HG03565 (cell line): Measurements from ENCODE around the gene SYT3.

Source experiments
- ATAC-seq: cut with Tn5 transposase; IDR thresholded peaks from one replicate; pipeline ENCODE4 v1.9.1; 2021; ENCODE audit warnings: mild to moderate bottlenecking, moderate library complexity; ENCODE audit not compliant: unreplicated experiment

SYT3 gene

DNA sequence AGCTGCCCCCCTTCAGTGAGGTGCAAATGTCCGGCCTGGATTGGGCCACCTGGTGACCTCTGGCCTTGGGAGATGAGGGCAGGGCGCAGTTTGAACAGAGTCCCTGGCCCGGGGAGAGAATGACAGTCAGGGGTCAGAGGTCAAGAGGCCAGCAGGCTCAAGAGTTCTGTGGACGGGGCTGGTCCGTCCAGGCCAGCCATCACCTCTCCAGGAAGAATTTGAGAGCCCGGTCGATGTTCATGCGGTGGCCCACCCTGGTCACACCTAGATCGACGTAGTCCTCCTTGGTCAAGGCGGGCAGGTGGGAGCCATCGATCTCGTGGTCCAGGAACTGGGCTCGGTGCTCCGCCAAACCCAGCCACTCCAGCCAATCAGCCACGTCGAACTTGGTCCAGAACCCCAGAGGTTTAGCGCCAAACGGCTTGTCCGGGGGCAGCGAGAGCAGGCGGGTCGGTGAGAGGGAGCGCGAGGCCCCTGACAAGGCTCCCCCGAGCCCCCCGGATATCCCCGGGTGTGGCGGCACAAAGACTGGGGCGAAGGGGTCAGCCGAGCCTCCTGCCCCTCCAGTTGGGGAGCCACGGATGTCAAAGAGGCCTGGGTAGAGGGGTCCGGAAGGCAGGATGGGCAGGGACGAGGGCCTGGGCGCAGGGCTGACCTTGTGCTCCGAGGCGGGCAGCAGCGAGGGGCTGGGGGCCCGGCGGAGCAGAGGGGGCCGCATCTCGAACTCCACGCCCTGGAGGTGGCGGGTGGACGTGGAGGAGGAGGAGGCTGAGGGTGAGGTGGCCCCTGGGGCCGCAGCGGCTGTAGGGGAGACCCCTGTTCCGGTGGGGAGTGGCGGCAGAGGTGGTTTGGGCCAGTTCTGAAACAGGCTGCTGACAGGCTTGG lies 22.3 kb upstream of the SYT3 start:
- ATAC-seq: no peak

DNA sequence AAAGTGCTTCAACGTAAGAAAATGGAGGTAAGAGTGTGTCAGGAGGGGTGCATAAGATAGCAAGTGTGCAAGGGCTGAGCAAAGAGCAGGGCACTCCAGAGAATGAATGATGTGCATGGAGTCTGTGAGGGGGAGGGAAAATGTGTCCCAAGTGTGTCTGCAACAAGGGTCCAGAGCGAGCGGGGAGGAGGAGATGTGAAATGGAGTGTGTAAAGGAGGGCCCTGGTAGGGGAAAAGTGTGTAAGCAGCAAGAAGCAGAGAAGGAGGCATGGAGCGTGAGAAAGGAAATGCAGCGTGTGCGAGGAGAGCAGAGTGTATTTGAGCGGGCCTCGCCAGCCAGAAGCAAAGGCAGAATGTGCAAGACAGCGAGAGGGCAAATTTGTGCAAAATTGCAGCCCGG lies 21.3 kb upstream of the SYT3 start:
- ATAC-seq: no peak

DNA sequence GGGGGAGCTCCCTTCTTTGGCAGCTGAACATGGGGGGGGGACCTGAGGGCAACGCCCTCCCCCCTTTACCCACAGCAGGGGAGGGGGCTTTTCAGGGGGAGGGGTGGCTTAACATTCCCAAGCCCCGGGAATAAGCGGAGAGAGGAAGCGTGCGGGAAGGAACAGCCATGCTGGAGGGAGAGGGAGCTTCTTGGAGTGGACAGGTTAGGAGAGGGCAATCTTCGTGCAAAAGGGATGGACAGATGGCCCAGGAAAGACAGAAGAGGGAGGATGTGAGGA lies 20.3 kb upstream of the SYT3 start:
- no peak for ATAC-seq

DNA sequence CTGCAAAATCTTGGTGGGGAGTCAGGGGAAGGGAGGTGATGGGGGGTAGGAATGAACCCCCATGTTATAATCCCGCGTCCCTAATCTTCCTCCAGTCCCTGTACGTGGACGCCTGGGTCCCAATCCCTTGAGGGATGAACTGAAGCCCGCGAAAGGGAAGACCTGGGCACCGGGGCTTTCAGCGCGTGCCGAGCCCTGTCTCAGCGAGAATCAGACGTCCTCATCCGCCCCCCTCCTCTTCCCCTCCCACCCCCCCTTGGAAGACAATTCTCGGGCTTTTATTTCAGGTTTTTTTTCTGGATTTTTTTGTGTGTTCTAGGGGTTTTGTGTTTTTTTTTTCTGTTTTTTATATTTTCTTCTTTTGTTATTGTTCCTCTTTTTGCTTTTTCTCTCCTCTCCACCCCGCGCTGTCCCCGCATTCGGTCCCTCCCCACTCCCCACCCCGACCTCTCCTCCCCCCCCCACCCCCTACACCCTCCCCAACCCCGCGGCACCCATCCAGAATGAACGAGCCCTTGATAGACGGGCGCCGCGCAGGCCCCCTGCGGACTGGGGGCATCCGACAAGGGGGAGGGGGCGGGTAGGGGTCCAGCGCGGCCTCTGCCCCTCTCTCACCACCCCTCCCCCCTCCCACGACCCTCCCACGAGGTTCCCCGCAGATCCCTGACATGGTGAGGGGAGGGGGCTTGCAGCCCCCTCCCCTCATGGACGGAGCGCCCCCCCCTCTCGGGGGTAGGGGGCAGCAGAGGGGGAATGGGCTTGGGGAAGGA lies 19.8 kb upstream of the SYT3 start:
- no peak for ATAC-seq

DNA sequence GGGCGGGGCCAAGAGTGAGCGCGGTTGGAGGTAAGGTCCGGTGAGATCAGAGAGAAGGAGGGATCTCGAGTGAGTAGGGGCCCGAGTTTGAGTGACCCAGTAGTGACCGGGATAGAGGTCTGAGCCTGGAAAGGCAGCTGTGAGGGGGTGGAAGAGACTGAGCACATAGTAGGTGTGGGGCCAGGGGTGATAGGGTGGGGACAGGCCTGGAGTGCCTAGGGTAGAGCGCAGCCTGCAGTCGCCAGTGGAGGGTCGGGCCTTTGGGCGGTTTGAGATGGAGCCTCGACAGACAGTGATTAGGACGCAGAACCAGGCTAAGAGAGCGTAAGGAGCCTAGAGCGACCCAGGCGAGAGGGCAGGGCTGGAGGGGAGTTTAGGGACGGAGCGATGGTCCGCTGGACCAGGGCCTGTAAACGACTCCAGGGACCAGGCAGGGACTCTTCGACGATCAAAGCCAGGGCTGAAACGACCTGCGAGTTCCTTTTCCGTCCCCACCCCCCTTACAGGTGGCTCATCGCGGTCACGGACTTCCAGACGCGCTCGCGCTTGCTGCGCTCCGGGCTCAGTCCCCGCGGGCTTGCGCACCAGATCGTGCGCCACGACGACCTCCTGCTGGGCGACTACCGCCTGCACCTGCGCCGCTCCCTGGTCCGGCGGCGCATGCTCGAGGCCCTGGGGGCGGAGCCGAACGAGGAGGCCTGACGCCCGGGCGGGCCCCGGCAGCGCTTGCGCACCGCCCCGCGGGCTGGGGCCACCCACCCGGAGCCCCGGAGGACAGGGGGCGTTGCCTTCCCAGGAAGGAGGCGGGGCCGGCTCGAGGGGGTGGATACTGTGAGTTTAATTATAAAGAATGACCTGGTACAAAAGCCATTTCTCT lies 19.0 kb upstream of the SYT3 start:
- ATAC-seq: no peak

DNA sequence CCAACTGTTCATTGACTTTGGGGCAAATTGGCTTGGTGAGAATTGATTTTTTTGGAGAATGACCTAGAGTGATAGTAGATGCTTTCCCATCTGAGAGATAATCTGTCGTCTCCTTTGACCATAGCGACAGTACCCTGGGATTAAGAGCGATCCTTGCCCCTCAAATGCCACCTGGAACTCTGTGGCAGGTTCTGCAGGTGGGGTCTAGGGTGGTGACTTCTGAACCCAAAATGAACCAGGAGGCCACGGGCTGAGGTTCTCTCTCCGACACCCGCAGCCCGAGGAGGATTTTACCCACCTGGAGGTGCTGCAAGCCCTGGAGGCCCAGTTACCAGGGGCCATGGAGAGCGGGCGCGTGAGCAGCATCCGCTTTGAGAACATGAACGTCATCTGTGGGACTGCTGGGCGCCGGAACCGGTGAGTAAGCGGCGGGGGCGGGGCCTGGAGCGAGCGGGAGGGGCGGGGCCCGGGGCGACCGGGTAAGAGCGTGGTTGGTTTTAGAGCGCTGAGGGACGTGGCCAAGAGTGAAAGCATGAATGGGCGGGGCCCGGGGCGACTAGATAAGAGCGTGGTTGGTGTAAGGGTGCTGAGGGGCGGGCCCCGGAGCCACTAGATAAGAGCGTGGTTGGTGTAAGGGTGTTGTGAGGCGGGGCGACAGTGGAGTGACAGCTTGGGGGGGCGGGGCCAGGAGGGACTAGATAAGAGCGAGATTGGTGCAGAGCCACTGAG lies 18.2 kb upstream of the SYT3 start:
- ATAC-seq: peak; percentile 51

DNA sequence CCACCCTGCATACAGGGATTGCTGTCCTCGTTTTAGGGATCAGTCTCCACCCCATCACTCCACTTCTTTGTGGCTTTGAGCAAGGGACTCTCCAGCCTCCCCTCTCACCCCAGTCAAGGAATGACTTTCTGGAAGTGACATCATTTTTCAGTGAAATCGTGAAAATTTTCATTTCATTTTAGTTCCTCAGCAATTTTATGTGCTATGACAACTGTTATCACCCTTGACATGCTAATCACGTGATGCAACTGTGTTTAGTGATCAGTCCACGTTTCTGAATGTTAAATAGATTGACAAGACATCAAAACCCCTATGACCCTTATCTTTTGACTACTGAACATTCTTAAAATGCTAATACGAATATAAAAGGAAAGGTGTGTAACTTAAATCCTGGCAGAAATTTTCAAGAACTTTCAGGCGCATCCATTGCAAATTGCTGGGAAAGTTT lies 17.6 kb upstream of the SYT3 start:
- ATAC-seq: no peak

DNA sequence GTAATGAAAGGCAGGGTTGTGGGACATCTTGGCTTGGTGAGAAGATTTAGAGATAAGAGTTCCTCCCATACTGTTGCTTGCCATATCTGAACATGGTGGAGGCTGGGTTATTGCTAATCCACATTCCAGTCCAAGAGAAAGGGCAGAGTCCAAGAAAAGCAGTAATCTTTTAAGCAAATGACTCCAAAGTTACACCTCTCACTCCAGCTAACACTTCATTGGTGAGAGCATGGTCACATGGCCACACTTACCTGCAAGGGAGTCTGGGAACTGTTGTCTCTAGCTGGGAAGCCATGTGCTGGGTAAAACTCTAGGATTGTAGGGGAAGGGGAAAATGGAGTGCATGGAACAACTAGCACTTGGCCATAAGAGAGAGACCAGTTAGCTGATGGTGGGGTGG lies 15.2 kb upstream of the SYT3 start:
- ATAC-seq: no peak

DNA sequence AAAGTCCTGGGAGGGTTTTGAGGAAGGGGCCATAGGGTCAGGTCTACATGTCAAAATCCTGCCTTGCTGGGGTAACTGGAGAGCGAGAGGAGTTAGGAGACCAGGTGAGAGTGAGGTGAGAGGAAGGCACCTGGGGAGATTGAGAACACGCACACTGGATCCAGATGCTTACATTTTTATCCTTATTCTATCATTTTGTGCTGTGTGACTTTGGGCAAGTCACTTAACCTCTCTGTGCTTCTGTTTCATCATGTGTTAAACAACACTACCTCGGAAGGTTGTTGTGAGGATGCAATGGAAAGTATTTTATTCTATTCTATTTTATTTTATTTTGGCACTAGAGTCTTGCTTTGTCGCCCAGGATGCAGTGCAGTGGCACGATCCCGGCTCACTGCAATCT lies 13.0 kb upstream of the SYT3 start:
- no peak for ATAC-seq

DNA sequence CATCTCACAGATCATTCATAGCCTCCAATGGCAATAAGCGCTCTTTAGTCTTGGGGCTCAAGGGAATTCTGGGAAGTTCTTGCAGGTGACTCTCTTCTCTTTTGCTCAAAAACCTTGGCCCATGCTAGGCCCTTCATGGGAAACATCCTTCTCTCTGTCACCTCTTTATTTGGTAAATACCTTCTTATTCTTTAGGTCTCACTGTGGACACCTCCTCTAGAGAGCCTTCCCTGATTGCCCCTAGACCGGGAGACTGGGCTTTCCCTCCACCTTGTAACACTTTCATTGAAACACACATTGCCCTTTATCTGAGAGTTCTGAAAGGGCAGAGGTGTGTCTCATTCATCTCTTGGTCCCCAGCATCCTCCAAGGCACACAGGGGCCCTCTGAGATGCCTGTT lies 11.5 kb upstream of the SYT3 start:
- no peak for ATAC-seq

DNA sequence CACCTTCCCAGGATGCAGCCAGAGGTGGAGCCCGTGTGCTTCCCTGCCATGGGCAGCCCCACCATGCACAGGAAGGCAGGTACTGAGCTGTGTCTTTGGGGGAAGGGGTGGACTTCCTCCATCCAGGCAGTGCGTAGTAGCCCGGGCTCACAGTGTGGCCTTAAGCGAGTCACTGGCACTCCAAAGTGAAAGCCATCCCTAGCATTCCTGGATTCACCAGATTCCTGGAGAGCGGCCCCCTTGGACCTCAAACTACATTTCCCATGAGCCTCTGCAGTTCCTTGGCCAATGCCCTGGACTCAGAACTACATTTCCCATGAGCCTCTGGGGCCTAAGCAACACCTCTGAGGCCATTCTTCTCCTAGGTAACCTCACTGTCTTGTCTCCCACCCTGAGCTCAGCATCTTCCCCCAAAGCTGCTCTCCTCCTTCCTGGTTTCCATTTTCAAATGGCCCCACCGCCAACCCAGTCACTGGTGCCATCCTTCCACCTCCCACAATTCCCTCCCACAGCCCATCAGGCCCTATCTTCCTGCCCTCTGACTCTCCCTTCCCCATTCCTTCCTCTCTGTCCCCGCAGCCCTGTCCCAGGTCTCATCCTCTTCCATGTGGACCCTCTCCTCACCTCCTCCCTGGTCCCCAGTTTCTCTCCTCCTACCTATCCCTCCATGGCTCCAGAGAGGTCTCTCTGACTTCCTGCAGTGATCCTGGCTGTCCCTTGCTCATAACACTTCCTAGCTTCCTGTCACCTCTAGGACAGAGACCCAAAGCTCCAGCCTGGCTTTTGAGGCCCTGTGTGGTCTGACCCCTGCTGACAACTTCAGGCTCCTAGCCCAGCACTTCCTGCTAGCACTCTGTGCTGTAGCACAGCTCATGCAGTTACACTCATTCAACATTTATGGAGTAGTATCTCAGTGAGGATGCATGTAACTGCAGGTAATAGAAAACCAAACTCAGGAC lies 10.0 kb upstream of the SYT3 start, which contains the start of gene C19orf81:
Gene C19orf81, plus strand, starts transcription at position 13 of the 959 bp plus-strand sequence. Its CDS starts 0 bp downstream, at position 13.
- no peak for ATAC-seq

DNA sequence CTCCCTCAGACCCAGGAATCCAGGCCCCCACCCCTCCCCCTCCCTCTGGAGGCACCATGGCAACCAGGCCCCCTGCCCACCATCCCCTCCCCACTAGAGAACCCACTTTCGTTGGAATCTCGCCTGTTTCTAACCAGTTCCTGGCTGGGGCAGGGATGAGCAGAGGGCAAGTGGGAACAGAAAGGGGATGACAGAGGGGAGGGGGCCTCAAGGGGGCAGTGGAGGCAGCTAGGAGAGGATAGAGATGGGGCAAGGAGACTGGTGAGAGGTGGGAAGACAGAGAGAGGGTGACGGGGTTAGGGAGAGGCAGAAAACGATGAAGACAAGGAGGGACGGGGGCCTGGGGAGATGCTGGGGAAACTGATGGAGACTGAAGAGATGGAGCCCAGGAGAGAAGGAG lies 9.0 kb upstream of the SYT3 start:
- ATAC-seq: no peak

DNA sequence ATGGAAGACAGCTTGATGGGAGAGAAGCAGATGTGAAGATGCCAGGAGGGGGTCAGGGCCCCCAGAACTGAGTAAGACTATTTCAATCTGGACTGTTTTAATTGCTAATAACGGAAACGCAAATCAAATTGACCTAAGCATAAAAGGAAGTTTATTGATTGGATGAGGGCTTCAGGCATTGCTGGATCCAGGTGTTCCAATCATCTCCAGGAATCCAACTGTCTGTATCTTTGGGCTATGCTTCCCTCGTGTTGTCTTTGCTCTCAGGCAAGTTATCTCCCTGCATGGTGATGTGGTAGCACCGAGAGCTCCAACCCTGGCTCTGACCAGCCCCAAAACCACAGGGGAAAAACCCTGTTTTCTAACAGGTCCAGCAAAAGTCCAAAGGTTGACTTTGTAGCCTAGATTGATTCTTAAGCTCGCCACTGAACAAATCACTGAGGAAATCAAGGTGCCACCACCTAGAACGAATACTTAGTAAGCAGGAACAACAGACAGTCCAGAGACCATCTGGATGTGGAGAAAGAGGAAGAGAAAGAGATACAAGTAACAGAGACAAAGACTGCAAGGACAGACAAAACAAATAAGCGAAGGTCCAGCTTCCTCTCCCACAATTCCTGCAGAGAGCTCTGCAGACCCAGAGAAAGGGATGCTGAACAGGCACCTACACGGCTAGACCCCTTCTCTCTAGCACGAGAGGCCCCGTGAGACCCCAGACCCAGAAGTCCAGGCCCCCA lies 8.4 kb upstream of the SYT3 start:
- no peak for ATAC-seq

DNA sequence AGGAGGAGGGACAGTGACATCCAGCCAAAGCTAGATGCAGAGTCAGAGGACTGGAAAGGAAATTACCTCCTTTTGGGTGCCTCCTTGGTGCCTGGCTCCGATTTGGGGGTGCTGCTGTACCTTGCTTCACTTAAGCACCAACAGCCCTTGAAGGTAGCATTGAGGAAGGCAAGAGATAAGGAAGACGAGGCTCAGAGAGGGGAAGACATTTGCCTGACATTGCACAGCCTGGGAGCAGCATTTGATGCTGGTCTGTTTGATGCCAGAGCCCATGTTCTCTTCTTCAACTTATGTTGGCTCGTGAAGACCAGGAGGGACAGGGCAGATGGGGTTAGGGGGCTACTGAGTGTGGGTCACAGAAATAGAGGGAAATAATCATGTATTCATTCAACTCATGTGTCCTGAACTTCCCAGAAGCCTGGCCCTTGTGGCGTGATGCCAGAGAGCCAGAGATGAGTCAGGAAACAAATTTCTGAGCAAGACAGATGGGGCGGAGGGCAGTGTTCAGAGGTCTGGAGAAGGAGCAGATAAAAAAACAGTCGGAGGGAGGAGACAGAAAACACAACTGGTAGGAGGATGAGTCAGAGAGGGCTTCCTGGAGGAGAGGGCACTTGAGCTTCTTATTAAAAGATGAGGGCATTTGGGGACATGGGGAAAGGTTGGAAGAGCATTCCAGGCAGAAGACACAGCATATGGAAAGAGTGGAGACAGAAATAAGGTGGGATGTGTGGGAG lies 6.6 kb upstream of the SYT3 start:
- no peak for ATAC-seq

DNA sequence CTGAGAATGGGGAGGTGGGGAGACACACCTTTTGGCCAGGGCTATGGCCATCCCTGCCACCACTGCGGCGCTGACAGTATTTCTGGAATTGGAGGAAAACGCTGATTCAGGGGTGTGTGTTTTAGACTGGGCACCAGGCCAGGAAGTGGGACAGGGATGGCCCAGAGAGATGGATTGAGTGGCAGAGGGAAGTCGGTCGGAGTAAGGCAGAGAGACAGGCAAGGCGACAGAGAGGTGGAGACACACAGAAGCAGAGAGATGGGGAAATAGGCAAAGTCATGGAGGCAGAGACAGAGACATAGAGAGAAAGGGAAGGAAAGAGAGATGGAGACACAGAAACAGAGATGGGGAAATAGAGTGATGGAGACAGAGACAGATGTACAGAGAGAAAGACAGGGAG lies 5.4 kb upstream of the SYT3 start:
- ATAC-seq: no peak

DNA sequence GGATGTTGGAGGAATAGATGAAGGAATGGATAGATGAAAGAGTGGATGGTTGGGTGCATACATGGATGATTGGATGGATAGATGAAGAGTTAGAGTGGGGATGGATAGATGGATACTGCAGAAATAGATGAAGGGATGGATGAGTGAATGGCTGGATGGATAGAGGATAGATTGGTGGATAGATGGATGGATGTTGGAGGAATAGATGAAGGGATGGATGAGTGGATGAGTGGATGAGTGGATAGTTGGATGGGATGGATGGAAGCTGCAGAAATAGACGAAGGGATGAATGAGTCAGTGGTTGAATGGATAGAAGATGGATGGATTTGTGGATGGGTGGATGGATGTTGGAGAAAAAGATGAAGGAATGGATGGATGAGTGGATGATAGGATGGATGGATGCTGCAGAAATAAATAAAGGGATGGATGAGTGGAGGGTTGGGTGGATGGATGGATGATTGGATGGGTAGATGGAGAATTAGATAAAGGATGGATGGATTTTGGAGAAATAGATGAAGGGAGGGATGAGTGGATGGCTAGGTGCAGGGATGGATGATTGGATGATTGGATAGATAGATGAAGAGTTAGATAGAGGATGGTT lies 4.7 kb upstream of the SYT3 start:
- no peak for ATAC-seq

DNA sequence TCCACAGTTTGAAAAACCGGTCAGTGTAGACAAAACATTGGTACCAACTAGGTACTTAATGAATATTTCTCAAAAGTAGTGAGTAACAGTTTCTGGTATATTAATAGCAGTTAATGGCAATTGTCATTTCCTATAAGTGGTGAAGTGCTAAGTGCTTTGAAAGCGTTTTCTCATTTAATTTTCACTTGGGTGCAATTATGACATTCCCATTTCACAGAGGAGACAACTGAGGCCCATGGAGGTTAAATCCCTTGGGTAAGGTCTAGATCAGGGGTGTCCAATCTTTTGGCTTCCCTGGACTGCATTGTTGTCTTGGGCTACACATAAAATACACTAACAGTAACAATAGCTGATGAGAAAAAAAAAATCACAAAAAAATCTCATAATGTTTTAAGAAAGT lies 687 bp upstream of the SYT3 start:
- no peak for ATAC-seq

DNA sequence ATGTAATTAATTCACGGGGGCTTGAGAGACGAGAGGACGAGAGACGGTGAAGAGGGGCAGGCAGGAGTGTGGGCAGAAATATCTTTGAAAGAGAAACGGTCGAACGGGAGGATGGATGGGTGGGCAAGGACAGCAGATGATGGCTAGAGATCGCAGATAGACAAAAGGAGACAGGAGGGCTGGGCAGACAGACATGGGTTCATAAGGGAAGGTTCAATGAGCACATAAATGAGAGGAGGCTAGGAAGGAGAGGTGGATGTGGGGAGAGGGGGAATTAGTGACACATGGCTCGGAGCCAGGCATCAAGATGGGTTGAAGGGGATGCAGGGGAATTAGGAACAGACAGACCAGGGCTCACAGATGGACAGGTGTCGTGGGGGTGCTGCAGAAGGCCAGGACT lies 1.1 kb downstream of the SYT3 start:
- no peak for ATAC-seq
